K562 (cell line): ENCODE data around the gene B4GALNT3.

Experiments
- CREB3 ChIP-seq: fragments of 450-650 bp; conservative IDR thresholded peaks from 2 replicates; pipeline ENCODE4 v1.6.1; 2016; ENCODE audit warnings: missing genetic modification characterization, low read depth, mild to moderate bottlenecking, missing compliant biosample characterization, moderate library complexity
- PREB ChIP-seq: sonication (generic); formaldehyde crosslinking; IDR thresholded peaks from 2 replicates; pipeline ENCODE4 v1.8.1; 2023; ENCODE audit warnings: mild to moderate bottlenecking, missing genetic modification reagents
- ZBTB43 ChIP-seq: sonication (generic); formaldehyde crosslinking; IDR thresholded peaks from 2 replicates; pipeline ENCODE4 v1.8.0; 2023; ENCODE audit warnings: mild to moderate bottlenecking, missing genetic modification reagents

GRCh38 chr12:568486-568885 lies 108.7 kb downstream of the B4GALNT3 start:
- TF ChIP-seq CREB3 (no peak), ZBTB43 (no peak), PREB (CRISPR knock-in tag) (no peak)
